ENCODE data around the gene ERCC5. TPM values are rescaled to one million over a fixed set of nuclear protein-coding genes. Genes with fewer than 3 reads are reported as not detected.

ERCC5 gene
- total and polyA plus RNA-seq, 4 donors, result 25.8 to 81.8 (median 42.0) TPM

- no peak for DNase-seq
- no peaks in the 10 kb centered on the region for H3K27me3 ChIP-seq (ENCODE audit: control insufficient read depth in 1 of 2, insufficient read depth in 2 of 2, low read length in 1 of 2)
- H3K4me1 ChIP-seq (ENCODE audit: control insufficient read depth in 1 of 2, insufficient read depth in 2 of 2, low read length in 2 of 2), result no peaks in the 10 kb centered on the region
- 66 to 68% methylated on average over 2 of the region's 2 CpGs for WGBS, 2 donors
- no peaks in the 10 kb centered on the region for H3K9me3 ChIP-seq (ENCODE audit: control insufficient read depth, low read length)
- ATAC-seq (ENCODE audit: low FRiP score), result no peak
- no peaks in the 10 kb centered on the region for H3K36me3 ChIP-seq (ENCODE audit: control insufficient read depth in 1 of 2, insufficient read depth in 2 of 2, low read length in 1 of 2)
- H3K4me3 ChIP-seq (ENCODE audit: low read length in 2 of 2), result no peak overlapping the region
- no peak overlapping the region for H3K27ac ChIP-seq (ENCODE audit: low read depth in 1 of 2, low read length in 2 of 2)
- intact Hi-C loops (cut with DNase I), result no loop called here
These were observed 46.7 kb downstream of the ERCC5 start for GRCh38 chr13:102892503-102892902.

GRCh38 chr13:102897371-102898138, 51.7 kb downstream of the ERCC5 start:
- WGBS, 2 donors, result 85 to 86% methylated on average over 6 of the region's 6 CpGs
- no peak for DNase-seq

GRCh38 chr13:102900193-102900608, 54.4 kb downstream of the ERCC5 start:
- H3K9me3 ChIP-seq (ENCODE audit: control insufficient read depth, low read length), result no peaks in the 10 kb centered on the region
- no peak overlapping the region for H3K4me3 ChIP-seq (ENCODE audit: low read length in 2 of 2)
- no peaks in the 10 kb centered on the region for H3K36me3 ChIP-seq (ENCODE audit: control insufficient read depth in 1 of 2, insufficient read depth in 2 of 2, low read length in 1 of 2)
- no peaks in the 10 kb centered on the region for H3K27me3 ChIP-seq (ENCODE audit: control insufficient read depth in 1 of 2, insufficient read depth in 2 of 2, low read length in 1 of 2)
- 85 to 86% methylated on average over 4 of the region's 4 CpGs for WGBS, 2 donors
- H3K4me1 ChIP-seq (ENCODE audit: control insufficient read depth in 1 of 2, insufficient read depth in 2 of 2, low read length in 2 of 2), result no peaks in the 10 kb centered on the region
- DNase-seq, result no peak
- H3K27ac ChIP-seq (ENCODE audit: low read depth in 1 of 2, low read length in 2 of 2), result no peak overlapping the region
- no peak for ATAC-seq (ENCODE audit: low FRiP score)
- intact Hi-C loops (cut with DNase I), result no loop called here

More at GRCh38 chr13:102897371-102898138, 51.7 kb downstream of the ERCC5 start:
- no peaks in the 10 kb centered on the region for H3K4me1 ChIP-seq (ENCODE audit: control insufficient read depth in 1 of 2, insufficient read depth in 2 of 2, low read length in 2 of 2)
- no peaks in the 10 kb centered on the region for H3K36me3 ChIP-seq (ENCODE audit: control insufficient read depth in 1 of 2, insufficient read depth in 2 of 2, low read length in 1 of 2)
- no peak overlapping the region for H3K27ac ChIP-seq (ENCODE audit: low read depth in 1 of 2, low read length in 2 of 2)
- H3K4me3 ChIP-seq (ENCODE audit: low read length in 2 of 2), result no peak overlapping the region
- intact Hi-C loops (cut with DNase I), result no loop called here
- ATAC-seq (ENCODE audit: low FRiP score), result no peak
- H3K27me3 ChIP-seq (ENCODE audit: control insufficient read depth in 1 of 2, insufficient read depth in 2 of 2, low read length in 1 of 2), result no peaks in the 10 kb centered on the region
- no peaks in the 10 kb centered on the region for H3K9me3 ChIP-seq (ENCODE audit: control insufficient read depth, low read length)

- no peak overlapping the region for H3K4me3 ChIP-seq (ENCODE audit: low read length in 2 of 2)
- H3K4me1 ChIP-seq (ENCODE audit: control insufficient read depth in 1 of 2, insufficient read depth in 2 of 2, low read length in 2 of 2), result no peaks in the 10 kb centered on the region
- no peak for DNase-seq
- intact Hi-C loops (cut with DNase I), result no loop called here
- no peak overlapping the region for H3K27ac ChIP-seq (ENCODE audit: low read depth in 1 of 2, low read length in 2 of 2)
- no peak for ATAC-seq (ENCODE audit: low FRiP score)
- no peaks in the 10 kb centered on the region for H3K36me3 ChIP-seq (ENCODE audit: control insufficient read depth in 1 of 2, insufficient read depth in 2 of 2, low read length in 1 of 2)
- H3K27me3 ChIP-seq (ENCODE audit: control insufficient read depth in 1 of 2, insufficient read depth in 2 of 2, low read length in 1 of 2), result no peaks in the 10 kb centered on the region
- no peaks in the 10 kb centered on the region for H3K9me3 ChIP-seq (ENCODE audit: control insufficient read depth, low read length)
These were observed 55.2 kb downstream of the ERCC5 start for GRCh38 chr13:102901056-102901455.

GRCh38 chr13:102901615-102902305, 55.9 kb downstream of the ERCC5 start:
- intact Hi-C loops (cut with DNase I), result no loop called here

GRCh38 chr13:102902789-102903347, 57.0 kb downstream of the ERCC5 start:
- intact Hi-C loops (cut with DNase I), result no loop called here
- peak; percentile 33 for ATAC-seq (ENCODE audit: low FRiP score)
- Histone ChIP-seq H3K27ac (ENCODE audit: low read depth in 1 of 2, low read length in 2 of 2) (no peak overlapping the region), H3K36me3 (ENCODE audit: control insufficient read depth in 1 of 2, insufficient read depth in 2 of 2, low read length in 1 of 2) (no peaks in the 10 kb centered on the region), H3K27me3 (ENCODE audit: control insufficient read depth in 1 of 2, insufficient read depth in 2 of 2, low read length in 1 of 2) (no peaks in the 10 kb centered on the region), H3K4me1 (ENCODE audit: control insufficient read depth in 1 of 2, insufficient read depth in 2 of 2, low read length in 2 of 2) (no peaks in the 10 kb centered on the region), H3K4me3 (ENCODE audit: low read length in 2 of 2) (no peak overlapping the region), H3K9me3 (ENCODE audit: control insufficient read depth, low read length) (no peaks in the 10 kb centered on the region)
- 63 to 71% methylated on average over 12 of the region's 12 CpGs for WGBS, 2 donors
- DNase-seq, result no peak

More at GRCh38 chr13:102901615-102902305, 55.9 kb downstream of the ERCC5 start:
- H3K9me3 ChIP-seq (ENCODE audit: control insufficient read depth, low read length), result no peaks in the 10 kb centered on the region
- no peaks in the 10 kb centered on the region for H3K27me3 ChIP-seq (ENCODE audit: control insufficient read depth in 1 of 2, insufficient read depth in 2 of 2, low read length in 1 of 2)
- no peaks in the 10 kb centered on the region for H3K36me3 ChIP-seq (ENCODE audit: control insufficient read depth in 1 of 2, insufficient read depth in 2 of 2, low read length in 1 of 2)
- no peak overlapping the region for H3K27ac ChIP-seq (ENCODE audit: low read depth in 1 of 2, low read length in 2 of 2)
- H3K4me1 ChIP-seq (ENCODE audit: control insufficient read depth in 1 of 2, insufficient read depth in 2 of 2, low read length in 2 of 2), result no peaks in the 10 kb centered on the region
- H3K4me3 ChIP-seq (ENCODE audit: low read length in 2 of 2), result no peak overlapping the region
- ATAC-seq (ENCODE audit: low FRiP score) (no peak), DNase-seq (no peak)
- 86 to 87% methylated on average over 5 of the region's 5 CpGs for WGBS, 2 donors

GRCh38 chr13:102903659-102904407, 58.0 kb downstream of the ERCC5 start:
- no peak for ATAC-seq (ENCODE audit: low FRiP score)
- no peaks in the 10 kb centered on the region for H3K9me3 ChIP-seq (ENCODE audit: control insufficient read depth, low read length)
- no peaks in the 10 kb centered on the region for H3K36me3 ChIP-seq (ENCODE audit: control insufficient read depth in 1 of 2, insufficient read depth in 2 of 2, low read length in 1 of 2)
- WGBS, 2 donors, result 52 to 57% methylated on average over 14 of the region's 14 CpGs
- H3K4me3 ChIP-seq (ENCODE audit: low read length in 2 of 2), result no peak overlapping the region
- no peaks in the 10 kb centered on the region for H3K27me3 ChIP-seq (ENCODE audit: control insufficient read depth in 1 of 2, insufficient read depth in 2 of 2, low read length in 1 of 2)
- intact Hi-C loops (cut with DNase I), result no loop called here
- no peak for DNase-seq
- no peaks in the 10 kb centered on the region for H3K4me1 ChIP-seq (ENCODE audit: control insufficient read depth in 1 of 2, insufficient read depth in 2 of 2, low read length in 2 of 2)
- no peak overlapping the region for H3K27ac ChIP-seq (ENCODE audit: low read depth in 1 of 2, low read length in 2 of 2)

GRCh38 chr13:102904408-102904862, 58.6 kb downstream of the ERCC5 start:
- H3K9me3 ChIP-seq (ENCODE audit: control insufficient read depth, low read length), result no peaks in the 10 kb centered on the region
- WGBS, 2 donors, result 86 to 89% methylated on average over 5 of the region's 5 CpGs
- no peaks in the 10 kb centered on the region for H3K4me1 ChIP-seq (ENCODE audit: control insufficient read depth in 1 of 2, insufficient read depth in 2 of 2, low read length in 2 of 2)
- no peak overlapping the region for H3K27ac ChIP-seq (ENCODE audit: low read depth in 1 of 2, low read length in 2 of 2)
- DNase-seq, result no peak
- intact Hi-C loops (cut with DNase I), result no loop called here
- H3K4me3 ChIP-seq (ENCODE audit: low read length in 2 of 2), result no peak overlapping the region
- no peaks in the 10 kb centered on the region for H3K27me3 ChIP-seq (ENCODE audit: control insufficient read depth in 1 of 2, insufficient read depth in 2 of 2, low read length in 1 of 2)
- ATAC-seq (ENCODE audit: low FRiP score), result no peak
- H3K36me3 ChIP-seq (ENCODE audit: control insufficient read depth in 1 of 2, insufficient read depth in 2 of 2, low read length in 1 of 2), result no peaks in the 10 kb centered on the region
